HEK293T (cell line): ENCODE measurements around the gene ADCY1.

Experiments
- CTCF ChIA-PET: fragments of 350-600 bp; formaldehyde crosslinking; extraction: SDS; loops from one replicate; lab custom pipeline; 2021; ENCODE audit warnings: antibody characterized with exemption, inconsistent platforms; lab: Yijun Ruan, JAX
- POLR2A ChIA-PET: fragments of 350-600 bp; formaldehyde crosslinking; extraction: SDS; loops from one replicate; lab custom pipeline; 2020; ENCODE audit warnings: antibody characterized with exemption, inconsistent platforms; lab: Yijun Ruan, JAX
- DNase-seq: peaks from one replicate; pipeline ENCODE4 v3.0.0; 2012; ENCODE audit warnings: mixed read lengths; ENCODE audit errors: extremely low spot score
- ARNT ChIP-seq: fragments of 450-650 bp; IDR thresholded peaks from 2 replicates; pipeline ENCODE4 v1.6.1; 2017; ENCODE audit warnings: mild to moderate bottlenecking
- BHLHE40 ChIP-seq: fragments of 450-650 bp; IDR thresholded peaks from 2 replicates; pipeline ENCODE4 v1.6.1; 2016; ENCODE audit warnings: mild to moderate bottlenecking, moderate library complexity, borderline replicate concordance
- CTBP1 ChIP-seq: fragments of 450-650 bp; IDR thresholded peaks from 2 replicates; pipeline ENCODE4 v1.6.1; 2016; ENCODE audit warnings: borderline replicate concordance
- ELF4 ChIP-seq: fragments of 450-650 bp; IDR thresholded peaks from 2 replicates; pipeline ENCODE4 v1.6.1; 2017; ENCODE audit warnings: antibody characterized with exemption
- FOXA1 ChIP-seq: fragments of 450-650 bp; IDR thresholded peaks from 2 replicates; pipeline ENCODE4 v1.6.1; 2016; ENCODE audit warnings: mild to moderate bottlenecking
- FOXK2 ChIP-seq: fragments of 450-650 bp; IDR thresholded peaks from 2 replicates; pipeline ENCODE4 v1.6.1; 2016; ENCODE audit warnings: mild to moderate bottlenecking
- FOXM1 ChIP-seq: fragments of 450-650 bp; IDR thresholded peaks from 2 replicates; pipeline ENCODE4 v1.6.1; 2017; ENCODE audit warnings: mild to moderate bottlenecking, borderline replicate concordance
- HDGF ChIP-seq: fragments of 450-650 bp; IDR thresholded peaks from 2 replicates; pipeline ENCODE4 v1.6.1; 2017; ENCODE audit warnings: antibody characterized with exemption, borderline replicate concordance
- L3MBTL2 ChIP-seq: fragments of 450-650 bp; conservative IDR thresholded peaks from 2 replicates; pipeline ENCODE4 v1.6.1; 2016; ENCODE audit warnings: mild to moderate bottlenecking
- LEF1 ChIP-seq: fragments of 450-650 bp; IDR thresholded peaks from 2 replicates; pipeline ENCODE4 v1.6.1; 2017; ENCODE audit warnings: mild to moderate bottlenecking, borderline replicate concordance
- NFRKB ChIP-seq: fragments of 450-650 bp; IDR thresholded peaks from 2 replicates; pipeline ENCODE4 v1.6.1; 2016; ENCODE audit warnings: mild to moderate bottlenecking, moderate library complexity
- PKNOX1 ChIP-seq: fragments of 450-650 bp; IDR thresholded peaks from 2 replicates; pipeline ENCODE4 v1.6.1; 2016
- SP1 ChIP-seq: fragments of 450-650 bp; IDR thresholded peaks from 2 replicates; pipeline ENCODE4 v1.6.1; 2017
- SUZ12 ChIP-seq: fragments of 450-650 bp; IDR thresholded peaks from 2 replicates; pipeline ENCODE4 v1.6.1; 2016; ENCODE audit warnings: mild to moderate bottlenecking
- TARDBP ChIP-seq: fragments of 450-650 bp; IDR thresholded peaks from 2 replicates; pipeline ENCODE4 v1.6.1; 2016
- ZNF384 ChIP-seq: fragments of 450-650 bp; IDR thresholded peaks from 2 replicates; pipeline ENCODE4 v1.6.1; 2016

ADCY1 gene

DNA sequence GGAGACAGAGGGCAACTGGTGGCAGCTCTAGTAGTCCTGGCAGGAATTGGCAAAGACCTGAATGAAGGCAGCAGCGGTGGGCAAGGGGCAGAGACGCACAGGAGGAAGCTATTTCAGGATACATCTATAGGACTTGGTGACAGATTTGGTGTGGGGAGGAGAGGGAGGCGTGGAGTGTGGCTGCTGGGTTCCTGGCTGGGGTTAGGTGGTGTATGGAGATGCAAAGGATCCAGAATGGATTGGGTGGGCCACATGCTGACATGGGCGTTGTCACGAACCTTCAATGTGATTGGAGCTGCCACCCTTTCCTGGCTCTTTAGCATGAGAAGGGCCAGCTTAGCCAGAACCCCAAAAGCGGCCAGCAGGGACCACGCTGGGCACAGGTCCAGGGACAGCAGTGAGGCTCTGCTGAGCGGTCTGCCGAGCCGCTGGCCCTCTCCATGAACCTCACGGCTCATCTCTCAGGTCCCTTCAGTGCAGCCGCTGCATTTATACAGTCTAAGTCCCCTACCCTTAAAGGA lies 10.2 kb upstream of the ADCY1 start:
- DNase-seq: no peak

DNA sequence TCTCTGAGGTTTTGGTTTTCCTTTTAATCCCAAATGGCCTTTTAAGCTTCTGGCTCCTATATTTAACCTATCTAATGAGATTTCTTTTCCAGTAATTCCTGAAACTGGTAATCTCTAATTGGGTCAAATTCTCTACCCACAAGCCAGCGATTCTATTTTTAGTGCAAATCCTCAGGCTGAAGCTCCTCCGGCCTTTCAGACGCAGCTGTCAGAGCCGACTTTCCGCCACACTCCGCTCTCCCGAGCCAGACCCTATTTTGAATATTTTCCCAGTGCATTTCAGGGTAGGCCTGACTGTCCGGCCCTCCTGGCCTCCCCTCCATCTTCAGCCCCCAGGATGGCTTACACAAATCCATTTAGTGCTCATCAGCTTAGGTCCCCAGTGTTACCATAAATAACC lies 9.7 kb upstream of the ADCY1 start:
- no peak for DNase-seq
- POLR2A ChIA-PET: interaction anchor here (1.5 kb wide), 1 partner anchor 9 kb away, joined by 3 read pairs; no protein-coding TSS in a partner anchor
- TF ChIP-seq SP1 (no peak), HDGF (no peak), FOXM1 (no peak), CTBP1 (no peak), ZNF384 (no peak), TARDBP (no peak), BHLHE40 (no peak), SUZ12 (no peak)
- CTCF ChIA-PET: no interaction called here

More for the DNA sequence above, 10.2 kb upstream of the ADCY1 start:
- TF ChIP-seq SUZ12 (no peak), FOXA1 (no peak), LEF1 (no peak), CTBP1 (no peak), L3MBTL2 (no peak), FOXM1 (no peak), BHLHE40 (no peak), HDGF (no peak), ZNF384 (no peak), SP1 (no peak), FOXK2 (no peak), ARNT (no peak), TARDBP (no peak), PKNOX1 (no peak), ELF4 (no peak), NFRKB (no peak)
- ChIA-PET CTCF (no interaction called here), POLR2A (interaction anchor here (1.5 kb wide), 1 partner anchor 9 kb away, joined by 3 read pairs; no protein-coding TSS in a partner anchor)

DNA sequence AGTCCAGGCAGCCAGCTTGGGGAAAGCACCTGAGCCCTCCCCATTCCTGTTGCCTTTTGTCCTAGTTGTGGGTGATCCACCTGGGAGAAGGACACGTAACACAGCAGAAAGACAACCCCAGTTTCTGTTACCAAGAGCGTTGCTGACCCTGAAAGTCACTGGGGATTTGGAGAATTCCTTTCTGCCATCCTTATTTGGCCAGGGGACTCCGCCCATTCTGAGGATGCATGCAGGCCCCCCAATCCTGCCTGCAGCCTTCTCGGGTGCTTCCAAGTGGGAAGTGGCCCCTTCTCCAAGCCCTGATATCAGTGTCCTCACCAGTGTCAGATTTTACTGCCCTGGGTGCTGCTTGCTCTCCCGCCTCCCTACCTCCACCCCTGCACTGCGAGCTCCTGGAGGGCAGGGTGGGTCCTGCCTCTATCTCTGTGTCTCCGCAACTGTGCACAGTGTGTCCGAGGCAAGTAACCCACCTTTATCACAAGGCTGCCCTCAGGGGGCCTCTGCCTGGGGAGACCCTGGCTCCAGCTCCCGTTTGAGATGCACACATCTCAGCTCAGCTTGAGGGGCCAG lies 9.2 kb upstream of the ADCY1 start:
- no peak for DNase-seq
- ChIA-PET CTCF (no interaction called here), POLR2A (interaction anchor here (1.5 kb wide), 1 partner anchor 8 kb away, joined by 3 read pairs; no protein-coding TSS in a partner anchor)
- no peak for TF ChIP-seq PKNOX1
- TF ChIP-seq FOXA1: no peak
- no peak for TF ChIP-seq ZNF384
- TF ChIP-seq TARDBP: no peak
- TF ChIP-seq L3MBTL2: no peak
- no peak for TF ChIP-seq NFRKB

DNA sequence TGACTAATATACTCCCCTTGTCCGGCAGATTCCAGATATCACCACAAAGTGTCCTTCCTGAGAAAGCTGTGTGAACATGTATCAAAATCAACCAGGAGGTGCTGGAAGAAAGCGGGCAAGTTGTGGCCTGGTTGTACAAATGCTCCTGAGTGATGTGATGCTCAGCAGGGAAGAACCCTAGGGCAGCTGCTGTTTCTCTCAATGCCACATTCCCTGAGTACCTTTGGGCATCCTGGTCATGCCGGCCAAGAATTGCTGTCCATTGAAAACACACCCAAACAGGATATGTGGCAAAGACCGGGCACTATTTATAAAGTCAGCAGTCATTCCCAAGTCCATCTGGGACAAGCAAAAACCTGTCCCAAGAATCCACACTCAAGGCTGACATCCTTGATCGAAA lies 7.8 kb upstream of the ADCY1 start:
- TF ChIP-seq ARNT (no peak), FOXK2 (no peak), PKNOX1 (no peak), L3MBTL2 (no peak), SP1 (no peak), NFRKB (no peak), HDGF (no peak), TARDBP (no peak), BHLHE40 (no peak), ZNF384 (no peak), FOXM1 (no peak), FOXA1 (no peak), ELF4 (no peak), CTBP1 (no peak), SUZ12 (no peak), LEF1 (no peak)
- CTCF ChIA-PET: no interaction called here
- DNase-seq: no peak
- POLR2A ChIA-PET: no interaction called here

DNA sequence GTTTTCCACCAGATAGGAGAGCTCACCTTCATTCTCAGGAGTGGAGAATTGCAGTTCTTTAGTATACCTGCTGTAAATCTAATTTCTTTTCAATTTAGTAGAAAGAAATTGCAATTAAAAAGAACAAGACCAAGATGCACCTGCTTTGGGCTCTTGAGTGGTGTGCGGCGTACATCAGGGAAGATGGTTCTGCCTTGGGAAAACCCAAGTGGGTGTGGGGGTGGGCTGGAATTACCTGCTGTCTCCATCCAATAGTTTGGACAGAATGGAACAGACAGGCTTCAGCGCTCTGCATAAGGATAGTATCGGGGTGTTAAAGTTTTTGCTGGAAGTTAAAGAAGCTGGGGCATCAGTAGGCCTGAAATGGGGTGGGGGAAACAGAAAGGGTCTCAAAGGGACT lies 7.2 kb upstream of the ADCY1 start:
- POLR2A ChIA-PET: no interaction called here
- CTCF ChIA-PET: no interaction called here
- no peak for DNase-seq
- TF ChIP-seq ZNF384 (no peak), FOXA1 (no peak), FOXM1 (no peak), BHLHE40 (no peak), CTBP1 (no peak), L3MBTL2 (no peak), FOXK2 (no peak), ELF4 (no peak), ARNT (no peak), HDGF (no peak), SUZ12 (no peak)

GRCh38 chr7:45567713-45568112 lies 6.5 kb upstream of the ADCY1 start:
- CTCF ChIA-PET: no interaction called here
- POLR2A ChIA-PET: no interaction called here
- TF ChIP-seq CTBP1: no peak
- TF ChIP-seq HDGF: no peak
- no peak for TF ChIP-seq LEF1
- TF ChIP-seq TARDBP: no peak
- TF ChIP-seq FOXM1: no peak
- TF ChIP-seq ELF4: no peak
- no peak for TF ChIP-seq SUZ12
- TF ChIP-seq FOXK2: no peak
- TF ChIP-seq FOXA1: no peak
- TF ChIP-seq PKNOX1: no peak
- no peak for TF ChIP-seq BHLHE40
- TF ChIP-seq ZNF384: no peak
- TF ChIP-seq L3MBTL2: no peak
- no peak for TF ChIP-seq ARNT
- no peak for TF ChIP-seq SP1
- no peak for TF ChIP-seq NFRKB
- DNase-seq: no peak
